Parathyroid adenoma (tissue), 2 donors: ENCODE data around the gene BDH1.

Experiments used
- H2AFZ ChIP-seq: fragments of 300-600 bp; sonication (generic); one replicate; pipeline ENCODE4 v1.7.0; 2017; ENCODE audit warnings: antibody characterized with exemption, mild to moderate bottlenecking
- H3K27ac ChIP-seq: fragments of 300-600 bp; sonication (generic); one replicate; pipeline ENCODE4 v1.7.0; 2017
- H3K27me3 ChIP-seq: fragments of 300-600 bp; sonication (generic); one replicate; pipeline ENCODE4 v1.7.0; 2017; ENCODE audit warnings: low read length; ENCODE audit not compliant: control insufficient read depth, insufficient read depth
- H3K36me3 ChIP-seq: fragments of 300-600 bp; sonication (generic); one replicate; pipeline ENCODE4 v1.7.0; 2017; ENCODE audit warnings: low read length; ENCODE audit not compliant: control insufficient read depth, insufficient read depth
- H3K4me1 ChIP-seq: fragments of 300-600 bp; sonication (generic); one replicate; pipeline ENCODE4 v1.7.0; 2017; ENCODE audit warnings: control low read depth
- H3K4me2 ChIP-seq: fragments of 300-600 bp; sonication (generic); one replicate; pipeline ENCODE4 v1.7.0; 2017; ENCODE audit warnings: low read length
- H3K4me3 ChIP-seq: fragments of 300-600 bp; sonication (generic); one replicate; pipeline ENCODE4 v1.7.0; 2017; ENCODE audit warnings: low read depth, low read length
- H3K79me2 ChIP-seq: fragments of 300-600 bp; sonication (generic); one replicate; pipeline ENCODE4 v1.7.0; 2017; ENCODE audit warnings: control low read depth
- H3K9ac ChIP-seq: fragments of 300-600 bp; sonication (generic); one replicate; pipeline ENCODE4 v1.7.0; 2017; ENCODE audit warnings: mild to moderate bottlenecking
- H3K9me3 ChIP-seq: fragments of 300-600 bp; sonication (generic); one replicate; pipeline ENCODE4 v1.7.0; 2017; ENCODE audit warnings: low read length; ENCODE audit not compliant: control insufficient read depth
- TF ChIP-seq, protein P1 (sequence below): fragments of 300-600 bp; sonication (generic); IDR thresholded peaks from one replicate; pipeline ENCODE4 v1.7.0; 2017; ENCODE audit warnings: antibody characterized with exemption, mild to moderate bottlenecking
- donor health status: primary hyperparathyroidism.

The BDH1 gene

GRCh38 chr3:197463279-197463678 is 92.5 kb downstream of the BDH1 start:
- Histone ChIP-seq H3K4me2 (no peak overlapping the region), H3K4me1 (no peaks in the 10 kb centered on the region), H2AFZ (no peak overlapping the region), H3K4me3 (no peak overlapping the region), H3K9me3 (no peaks in the 10 kb centered on the region), H3K9ac (no peak overlapping the region), H3K36me3 (no peaks in the 10 kb centered on the region), H3K27me3 (no peaks in the 10 kb centered on the region), H3K79me2 (no peaks in the 10 kb centered on the region), H3K27ac (no peak overlapping the region)
- TF ChIP-seq, protein P1, sequence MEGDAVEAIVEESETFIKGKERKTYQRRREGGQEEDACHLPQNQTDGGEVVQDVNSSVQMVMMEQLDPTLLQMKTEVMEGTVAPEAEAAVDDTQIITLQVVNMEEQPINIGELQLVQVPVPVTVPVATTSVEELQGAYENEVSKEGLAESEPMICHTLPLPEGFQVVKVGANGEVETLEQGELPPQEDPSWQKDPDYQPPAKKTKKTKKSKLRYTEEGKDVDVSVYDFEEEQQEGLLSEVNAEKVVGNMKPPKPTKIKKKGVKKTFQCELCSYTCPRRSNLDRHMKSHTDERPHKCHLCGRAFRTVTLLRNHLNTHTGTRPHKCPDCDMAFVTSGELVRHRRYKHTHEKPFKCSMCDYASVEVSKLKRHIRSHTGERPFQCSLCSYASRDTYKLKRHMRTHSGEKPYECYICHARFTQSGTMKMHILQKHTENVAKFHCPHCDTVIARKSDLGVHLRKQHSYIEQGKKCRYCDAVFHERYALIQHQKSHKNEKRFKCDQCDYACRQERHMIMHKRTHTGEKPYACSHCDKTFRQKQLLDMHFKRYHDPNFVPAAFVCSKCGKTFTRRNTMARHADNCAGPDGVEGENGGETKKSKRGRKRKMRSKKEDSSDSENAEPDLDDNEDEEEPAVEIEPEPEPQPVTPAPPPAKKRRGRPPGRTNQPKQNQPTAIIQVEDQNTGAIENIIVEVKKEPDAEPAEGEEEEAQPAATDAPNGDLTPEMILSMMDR, result no peak

GRCh38 chr3:197462808-197463207 is 93.0 kb downstream of the BDH1 start:
- Histone ChIP-seq H3K36me3 (no peaks in the 10 kb centered on the region), H3K9me3 (no peaks in the 10 kb centered on the region), H3K4me3 (no peak overlapping the region), H3K27me3 (no peaks in the 10 kb centered on the region), H3K27ac (no peak overlapping the region), H2AFZ (no peak overlapping the region), H3K79me2 (no peaks in the 10 kb centered on the region), H3K4me2 (no peak overlapping the region), H3K4me1 (no peaks in the 10 kb centered on the region), H3K9ac (no peak overlapping the region)
- TF ChIP-seq, protein P1, result no peak

DNA sequence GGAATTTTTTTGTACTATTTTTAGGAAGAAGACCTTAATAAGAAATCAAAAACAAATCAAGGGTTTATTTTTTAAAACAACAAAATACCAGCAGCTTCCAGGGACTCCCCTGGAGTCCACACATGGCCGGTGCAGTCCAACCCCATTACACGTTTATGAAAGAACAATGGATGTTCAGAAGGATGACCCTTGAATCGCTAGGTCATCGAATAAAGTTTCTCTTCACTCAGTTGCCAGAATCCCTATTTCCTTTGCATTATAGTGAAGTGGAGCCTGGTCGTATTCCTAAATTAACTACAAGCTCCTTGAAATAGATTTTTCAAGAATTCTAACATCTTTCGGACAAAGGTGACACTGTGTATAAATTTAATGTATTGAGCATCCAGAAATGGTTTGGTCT is 95.1 kb downstream of the BDH1 start:
- no peaks in the 10 kb centered on the region for H3K79me2 ChIP-seq

DNA sequence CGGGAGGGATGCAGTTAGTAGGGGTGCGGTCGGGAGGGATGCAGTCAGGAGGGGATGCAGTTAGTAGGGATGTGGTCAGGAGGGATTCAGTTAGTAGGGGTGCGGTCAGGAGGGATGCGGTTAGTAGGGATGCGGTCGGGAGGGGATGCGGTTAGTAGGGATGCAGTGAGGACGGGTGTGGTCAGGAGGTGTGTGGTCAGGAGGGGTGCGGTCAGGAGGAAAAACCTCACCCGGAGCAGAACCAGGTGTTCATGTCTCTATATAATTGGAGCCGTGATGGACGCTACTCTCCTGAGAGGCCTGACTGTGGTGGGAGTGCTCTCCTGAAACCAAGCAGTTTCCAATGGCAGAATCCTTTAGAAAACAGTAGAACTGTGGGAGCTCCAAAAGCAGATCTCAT is 95.8 kb downstream of the BDH1 start:
- H3K79me2 ChIP-seq, result no peaks in the 10 kb centered on the region
- H3K27ac ChIP-seq, result no peak overlapping the region
- no peak overlapping the region for H2AFZ ChIP-seq
- no peaks in the 10 kb centered on the region for H3K27me3 ChIP-seq
- peaks cover 4% of the 10 kb centered on the region for H3K4me1 ChIP-seq
- no peak overlapping the region for H3K9ac ChIP-seq
- TF ChIP-seq, protein P1, result no peak
- no peaks in the 10 kb centered on the region for H3K9me3 ChIP-seq
- H3K36me3 ChIP-seq, result no peaks in the 10 kb centered on the region
- H3K4me3 ChIP-seq, result no peak overlapping the region
- H3K4me2 ChIP-seq, result no peak overlapping the region

More for the DNA sequence above, 95.1 kb downstream of the BDH1 start:
- Histone ChIP-seq H3K36me3 (no peaks in the 10 kb centered on the region), H2AFZ (no peak overlapping the region), H3K27me3 (no peaks in the 10 kb centered on the region), H3K9me3 (no peaks in the 10 kb centered on the region), H3K4me1 (peaks cover 4% of the 10 kb centered on the region), H3K4me3 (no peak overlapping the region), H3K9ac (no peak overlapping the region), H3K4me2 (no peak overlapping the region), H3K27ac (no peak overlapping the region)
- TF ChIP-seq, protein P1, result no peak
